Esophagus squamous epithelium (tissue), 4 donors: Measurements from ENCODE around the gene FOXP1.

Experiments used
- POLR2A ChIP-seq, 4 donors: fragments of 450-650 bp; IDR thresholded peaks; one replicate each; pipeline ENCODE4 v1.6.1; 2017; ENCODE audit warnings: antibody characterized with exemption in 4 of 4, mild to moderate bottlenecking in 4 of 4, moderate library complexity in 3 of 4
- TF ChIP-seq, protein P1 (sequence below), 6 experiments: fragments of 450-650 bp in 4 of 6; fragments of 200-600 bp in 2 of 6; sonication (generic) in 2 of 6; IDR thresholded peaks; one replicate each; pipeline ENCODE4 v1.5.1; 2016 to 2019; ENCODE audit warnings: antibody characterized with exemption in 6 of 6, mild to moderate bottlenecking in 4 of 6, moderate library complexity in 4 of 6

DNA sequence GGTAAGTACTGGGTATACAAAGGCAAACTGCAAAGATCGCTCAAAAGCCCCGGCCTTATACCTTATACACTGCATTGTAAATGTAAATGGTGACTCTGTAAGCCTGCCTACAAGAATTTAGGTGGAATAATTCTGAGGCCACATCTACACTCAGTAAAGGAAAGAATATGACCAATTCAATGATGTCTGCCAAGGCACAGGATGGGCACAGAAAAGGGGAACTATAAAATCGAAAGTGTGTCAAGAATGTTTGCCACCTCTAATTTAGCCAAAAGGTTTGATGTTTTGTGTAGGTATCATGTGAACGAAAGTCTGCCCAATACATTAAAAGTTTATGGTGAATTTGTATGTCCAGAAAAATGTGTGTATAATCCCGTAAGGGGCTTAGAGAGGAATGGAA lies 96.1 kb downstream of the FOXP1 start:
- TF ChIP-seq, protein P1, sequence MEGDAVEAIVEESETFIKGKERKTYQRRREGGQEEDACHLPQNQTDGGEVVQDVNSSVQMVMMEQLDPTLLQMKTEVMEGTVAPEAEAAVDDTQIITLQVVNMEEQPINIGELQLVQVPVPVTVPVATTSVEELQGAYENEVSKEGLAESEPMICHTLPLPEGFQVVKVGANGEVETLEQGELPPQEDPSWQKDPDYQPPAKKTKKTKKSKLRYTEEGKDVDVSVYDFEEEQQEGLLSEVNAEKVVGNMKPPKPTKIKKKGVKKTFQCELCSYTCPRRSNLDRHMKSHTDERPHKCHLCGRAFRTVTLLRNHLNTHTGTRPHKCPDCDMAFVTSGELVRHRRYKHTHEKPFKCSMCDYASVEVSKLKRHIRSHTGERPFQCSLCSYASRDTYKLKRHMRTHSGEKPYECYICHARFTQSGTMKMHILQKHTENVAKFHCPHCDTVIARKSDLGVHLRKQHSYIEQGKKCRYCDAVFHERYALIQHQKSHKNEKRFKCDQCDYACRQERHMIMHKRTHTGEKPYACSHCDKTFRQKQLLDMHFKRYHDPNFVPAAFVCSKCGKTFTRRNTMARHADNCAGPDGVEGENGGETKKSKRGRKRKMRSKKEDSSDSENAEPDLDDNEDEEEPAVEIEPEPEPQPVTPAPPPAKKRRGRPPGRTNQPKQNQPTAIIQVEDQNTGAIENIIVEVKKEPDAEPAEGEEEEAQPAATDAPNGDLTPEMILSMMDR (IDR thresholded peaks at IDR 0.05), result no peak
- no peak for TF ChIP-seq POLR2A (IDR thresholded peaks at IDR 0.05)
